GM04503 (cell line): ENCODE measurements around the gene CCDC171.
"Not testable (repeated sequence)": the region's sequence is repeated elsewhere in the genome, so short reads cannot be mapped to it uniquely, and the experiment has no call there.

Experiments
- DNase-seq: peaks from one replicate; pipeline ENCODE4 v3.0.0-alpha.2; 2012; ENCODE audit warnings: low read depth

CCDC171 gene

GRCh38 chr9:15570769-15571168 is 17.9 kb downstream of the CCDC171 start:
- no peak for DNase-seq

- DNase-seq = no peak
These were observed 19.4 kb downstream of the CCDC171 start for GRCh38 chr9:15572200-15572770.

- DNase-seq = no peak
These were observed 23.7 kb downstream of the CCDC171 start for GRCh38 chr9:15576350-15577050.

- DNase-seq = no peak
These were observed 25.9 kb downstream of the CCDC171 start for GRCh38 chr9:15578714-15579113.

- DNase-seq = no peak
These were observed 31.5 kb downstream of the CCDC171 start for GRCh38 chr9:15584379-15584778.

- no peak for DNase-seq
These were observed 39.5 kb downstream of the CCDC171 start for GRCh38 chr9:15592317-15592716.

- not testable (repeated sequence) for DNase-seq
These were observed 40.1 kb downstream of the CCDC171 start for GRCh38 chr9:15592940-15593339.

GRCh38 chr9:15600666-15601330 is 48.0 kb downstream of the CCDC171 start:
- DNase-seq = not testable (repeated sequence)

GRCh38 chr9:15606643-15607472 is 54.0 kb downstream of the CCDC171 start:
- DNase-seq = peak; percentile 5

GRCh38 chr9:15612962-15613361 is 60.1 kb downstream of the CCDC171 start:
- DNase-seq = no peak

- DNase-seq = no peak
These were observed 64.9 kb downstream of the CCDC171 start for GRCh38 chr9:15617782-15618181.

GRCh38 chr9:15618540-15619331 is 65.9 kb downstream of the CCDC171 start:
- no peak for DNase-seq

- DNase-seq = no peak
These were observed 69.6 kb downstream of the CCDC171 start for GRCh38 chr9:15622318-15622971.

GRCh38 chr9:15635752-15636151 is 82.9 kb downstream of the CCDC171 start:
- no peak for DNase-seq

GRCh38 chr9:15640121-15640520 is 87.3 kb downstream of the CCDC171 start:
- DNase-seq = no peak

- DNase-seq = no peak
These were observed 88.4 kb downstream of the CCDC171 start for GRCh38 chr9:15641291-15641690.

GRCh38 chr9:15642369-15642962 is 89.6 kb downstream of the CCDC171 start:
- no peak for DNase-seq

GRCh38 chr9:15670246-15670645 is 117.4 kb downstream of the CCDC171 start:
- no peak for DNase-seq

GRCh38 chr9:15670894-15671293 is 118.1 kb downstream of the CCDC171 start:
- DNase-seq = no peak

- no peak for DNase-seq
These were observed 140.9 kb downstream of the CCDC171 start for GRCh38 chr9:15693701-15694100.

GRCh38 chr9:15696979-15697378 is 144.1 kb downstream of the CCDC171 start:
- DNase-seq = no peak
